GM12878 (cell line): ENCODE data around the gene MS4A6A. TPM values are rescaled to one million over a fixed set of nuclear protein-coding genes. Genes with fewer than 3 reads are reported as not detected.

Experiments
- ATAC-seq: fragments of 200-7000 bp; cut with Tn5 transposase; 3 replicates; pipeline ENCODE4 v1.9.1; 2020; ENCODE audit warnings: mild to moderate bottlenecking, moderate library complexity
- BruUV-seq: library from RNA; stranded (reverse); fragments of 400-500 nt; replicated peaks from 2 replicates; lab custom pipeline; 2021; lab: Mats Ljungman, UMichigan
- CTCF ChIA-PET: fragments of 300-600 bp; sonication (Branson Sonifier 250); formaldehyde crosslinking; extraction: SDS; loops from one replicate; lab custom pipeline; 2021; ENCODE audit warnings: inconsistent platforms; lab: Yijun Ruan, JAX
- POLR2A ChIA-PET: fragments of 350-600 bp; formaldehyde crosslinking; extraction: SDS; loops from one replicate; lab custom pipeline; 2021; ENCODE audit warnings: inconsistent platforms; lab: Charles Lee
- RAD21 ChIA-PET: fragments of 300-600 bp; sonication (Branson Sonifier 250); formaldehyde crosslinking; loops from one replicate; lab custom pipeline; 2023; ENCODE audit warnings: antibody characterized with exemption; ENCODE audit not compliant: unreplicated experiment; lab: Charles Lee
- SMC1A ChIA-PET: fragments of 300-600 bp; sonication (Branson Sonifier 250); formaldehyde crosslinking; loops from one replicate; lab custom pipeline; 2023; ENCODE audit not compliant: unreplicated experiment, uncharacterized antibody; lab: Charles Lee
- DNase-seq: peaks from one replicate; pipeline ENCODE4 v3.0.0-alpha.2; 2011; ENCODE audit warnings: low read depth, low spot score
- FAIRE-seq: peaks from 3 replicates; lab custom pipeline; 2011; peaks lifted over from hg19 to GRCh38; lab: Jason Lieb, UNC
- H2AFZ ChIP-seq: 2 replicates; pipeline ENCODE4 v1.6.0; 2011; ENCODE audit warnings: low read depth, low read length, control low read depth; ENCODE audit not compliant: control insufficient read depth
- H3K27ac ChIP-seq: 2 replicates; pipeline ENCODE4 v1.5.1; 2011; ENCODE audit warnings: control low read depth; ENCODE audit not compliant: control insufficient read depth, insufficient read depth
- H3K27me3 ChIP-seq, 2 experiments: replicated peaks in 1 of 2; 2 replicates each; pipeline versions ENCODE4 v1.6.0 to v1.6.1; 2011; ENCODE audit warnings: low read length in 1 of 2; ENCODE audit not compliant: control insufficient read depth in 2 of 2, insufficient read depth in 2 of 2
- H3K36me3 ChIP-seq, 2 experiments: 2 replicates each; pipeline ENCODE4 v1.5.1; 2011; ENCODE audit warnings: low read length in 1 of 2; ENCODE audit not compliant: control insufficient read depth in 2 of 2, insufficient read depth in 2 of 2
- H3K4me1 ChIP-seq: 2 replicates; pipeline ENCODE4 v1.6.1; 2011; ENCODE audit warnings: mild to moderate bottlenecking, low read length, moderate library complexity, mixed read lengths; ENCODE audit not compliant: control insufficient read depth, insufficient read depth
- H3K4me2 ChIP-seq: 2 replicates; pipeline ENCODE4 v1.6.0; 2011; ENCODE audit warnings: control low read depth; ENCODE audit not compliant: control insufficient read depth, insufficient read depth
- H3K4me3 ChIP-seq: fragments of 200-600 bp; sonication (generic); 2 replicates; pipeline ENCODE4 v1.5.1; 2016
- H3K79me2 ChIP-seq: 2 replicates; pipeline ENCODE4 v1.6.0; 2011; ENCODE audit warnings: low read length; ENCODE audit not compliant: control insufficient read depth, insufficient read depth
- H3K9ac ChIP-seq: 2 replicates; pipeline ENCODE4 v1.8.0; 2011; ENCODE audit warnings: low read length, control low read depth, mixed read lengths; ENCODE audit not compliant: control insufficient read depth, insufficient read depth
- H3K9me3 ChIP-seq: replicated peaks from 3 replicates; pipeline ENCODE4 v1.5.1; 2011; ENCODE audit warnings: mild to moderate bottlenecking, low read length; ENCODE audit not compliant: control insufficient read depth, insufficient read depth
- H4K20me1 ChIP-seq: 2 replicates; pipeline ENCODE4 v1.6.0; 2011; ENCODE audit not compliant: control insufficient read depth, insufficient read depth
- BACH1 ChIP-seq: fragments of 450-650 bp; IDR thresholded peaks from 2 replicates; pipeline ENCODE4 v1.6.1; 2017; ENCODE audit warnings: mild to moderate bottlenecking, borderline replicate concordance
- BCL11A ChIP-seq: IDR thresholded peaks from 2 replicates; pipeline ENCODE4 v1.6.1; 2011; ENCODE audit warnings: low read depth, low read length
- CEBPB ChIP-seq, 2 experiments: fragments of 150-350 bp in 1 of 2; IDR thresholded peaks; 2 replicates each; pipeline ENCODE4 v1.6.1; 2012 to 2014; ENCODE audit warnings: low read depth in 2 of 2, low read length in 2 of 2, borderline replicate concordance in 1 of 2, inconsistent platforms in 1 of 2
- FOS ChIP-seq: IDR thresholded peaks from 3 replicates; pipeline ENCODE4 v1.6.1; 2011; ENCODE audit warnings: borderline replicate concordance; ENCODE audit not compliant: insufficient read length; ENCODE audit errors: extremely low read depth
- GATAD2B ChIP-seq: fragments of 450-650 bp; conservative IDR thresholded peaks from 2 replicates; pipeline ENCODE4 v1.6.1; 2017; ENCODE audit warnings: low read depth, mild to moderate bottlenecking, moderate library complexity
- HCFC1 ChIP-seq: fragments of 150-350 bp; IDR thresholded peaks from 2 replicates; pipeline ENCODE4 v1.6.1; 2014; ENCODE audit warnings: low read length
- KAT2A ChIP-seq: conservative IDR thresholded peaks from 2 replicates; pipeline ENCODE4 v1.6.1; 2011; ENCODE audit warnings: low read depth, low read length; ENCODE audit not compliant: control insufficient read depth
- LARP7 ChIP-seq: fragments of 450-650 bp; IDR thresholded peaks from 2 replicates; pipeline ENCODE4 v1.6.1; 2017; ENCODE audit warnings: mild to moderate bottlenecking
- MEF2A ChIP-seq: IDR thresholded peaks from 2 replicates; pipeline ENCODE4 v1.6.1; 2011; ENCODE audit warnings: low read depth, mild to moderate bottlenecking, low read length, moderate library complexity; ENCODE audit not compliant: insufficient read depth
- NFIC ChIP-seq: IDR thresholded peaks from 2 replicates; pipeline ENCODE4 v1.6.1; 2012; ENCODE audit warnings: low read depth, mild to moderate bottlenecking, inconsistent platforms, low read length, moderate library complexity
- NFYA ChIP-seq: IDR thresholded peaks from 2 replicates; pipeline ENCODE4 v1.6.1; 2011; ENCODE audit warnings: low read depth, mild to moderate bottlenecking, low read length, improper control_type of control experiment, borderline replicate concordance
- NFYB ChIP-seq: IDR thresholded peaks from 2 replicates; pipeline ENCODE4 v1.6.1; 2011; ENCODE audit warnings: low read depth, mild to moderate bottlenecking, low read length, improper control_type of control experiment, moderate library complexity; ENCODE audit not compliant: insufficient read depth
- PKNOX1 ChIP-seq: fragments of 450-650 bp; IDR thresholded peaks from 2 replicates; pipeline ENCODE4 v1.6.1; 2016; ENCODE audit warnings: mild to moderate bottlenecking
- POU2F2 ChIP-seq: IDR thresholded peaks from 3 replicates; pipeline ENCODE4 v1.6.1; 2011; ENCODE audit warnings: low read depth, mild to moderate bottlenecking, low read length, borderline replicate concordance
- RELA ChIP-seq: fragments of 450-650 bp; IDR thresholded peaks from 2 replicates; pipeline ENCODE4 v1.8.0; 2014; ENCODE audit warnings: borderline replicate concordance; ENCODE audit not compliant: partially characterized antibody
- RUNX3 ChIP-seq: IDR thresholded peaks from 2 replicates; pipeline ENCODE4 v1.6.1; 2012; ENCODE audit warnings: low read length, inconsistent platforms
- SMAD5 ChIP-seq: IDR thresholded peaks from 2 replicates; pipeline ENCODE4 v1.6.1; 2016; ENCODE audit warnings: antibody characterized with exemption, low read depth
- STAT1 ChIP-seq: fragments of 450-650 bp; conservative IDR thresholded peaks from 2 replicates; pipeline ENCODE4 v1.6.1; 2014; ENCODE audit warnings: antibody characterized with exemption, mild to moderate bottlenecking
- ZBED1 ChIP-seq: IDR thresholded peaks from 2 replicates; pipeline ENCODE4 v1.6.1; 2016; ENCODE audit warnings: borderline replicate concordance
- ZNF384 ChIP-seq: IDR thresholded peaks from 2 replicates; pipeline ENCODE4 v1.6.1; 2012; ENCODE audit warnings: low read depth, mild to moderate bottlenecking, low read length, improper control_type of control experiment, borderline replicate concordance
- ZNF592 ChIP-seq: fragments of 450-650 bp; IDR thresholded peaks from 2 replicates; pipeline ENCODE4 v1.6.1; 2017; ENCODE audit warnings: mild to moderate bottlenecking, moderate library complexity
- WGBS: methylation state at CpG from one replicate; pipeline ENCODE4 v1.1.6; 2016; ENCODE audit warnings: low lambda C conversion rate; ENCODE audit not compliant: insufficient replicate concordance, insufficient coverage; ENCODE audit errors: missing lambda C conversion rate; 5-methylcytosine and 5-hydroxymethylcytosine counted together
- in situ Hi-C: fragments of 300-500 bp; cut with MboI; formaldehyde crosslinking; loops from 9 replicates; pipeline ENCODE4 v1.14.3; 2018; ENCODE audit warnings: mixed read lengths
- intact Hi-C: fragments of 100-400 bp; cut with micrococcal nuclease; formaldehyde crosslinking; loops from one replicate; pipeline ENCODE4 v1.14.2; 2022; ENCODE audit not compliant: unreplicated experiment
- polyA plus RNA-seq, 11 experiments: library from polyadenylated mRNA; depleted of rRNA in 4 of 11; unstranded in 6 of 11; stranded (reverse) in 5 of 11; fragments of >200 nt; fragmentation: Nextera tagmentation in 4 of 11; fragmentation: Illumina TruSeq in 1 of 11; extraction: Ambion mirVana in 4 of 11; extraction: Trizol in 1 of 11; gene quantifications; 1 replicate in 1 of 11; 2 replicates in 10 of 11; pipeline versions ENCODE4 v1.2.1 to v1.2.3, GENCODE V29; 2011 to 2016; ENCODE audit warnings: inconsistent platforms in 2 of 11, missing spikeins in 2 of 11, low read depth in 1 of 11
- total RNA-seq, 4 experiments: library from RNA; depleted of rRNA in 3 of 4; stranded (reverse); fragments of >200 nt in 3 of 4; fragmentation: Illumina TruSeq in 1 of 4; extraction: Trizol in 1 of 4; gene quantifications; 2 replicates each; pipeline versions ENCODE4 v1.2.1 to v1.2.3, GENCODE V29; 2013 to 2021

The MS4A6A gene
- total and polyA plus RNA-seq, 10 of the 15 experiments (the other 5 are each of a cell fraction or from before 2014, with no cell fraction given): 0.75 to 30.7 (median 9.0) TPM

- intact Hi-C loops: loop anchor here (1.0 to 5.0 kb wide), 3 partner anchors 9 to 76 kb away; no protein-coding TSS in a partner anchor
- TF ChIP-seq HCFC1 (no peak), SMAD5 (no peak), NFYA (no peak), LARP7 (no peak), POU2F2 (no peak), BCL11A (peak; percentile 61; the same call in 1 of the 2 replicates), FOS (no peak), KAT2A (no peak), GATAD2B (0 out of 2 replicates have a peak, but pooled peaks have one; percentile 32), ZBED1 (no peak), ZNF592 (no peak), STAT1 (no peak), BACH1 (no peak), PKNOX1 (no peak), ZNF384 (no peak), RELA (peak; percentile 32), MEF2A (no peak), NFIC (peak; percentile 56; the same call in 1 of the 2 replicates), RUNX3 (peak; percentile 91), CEBPB (IDR thresholded peaks at IDR 0.05; ENCODE audit: borderline replicate concordance in 1 of 2, low read depth in 2 of 2, low read length in 2 of 2) (no peak), NFYB (peak; percentile 17; the same call in 1 of the 2 replicates)
Measured at GRCh38 chr11:60175860-60176275, 7.0 kb downstream of the MS4A6A start.

More at GRCh38 chr11:60175860-60176275, 7.0 kb downstream of the MS4A6A start:
- no peak overlapping the region for H3K27ac ChIP-seq
- H3K79me2 ChIP-seq: no peaks in the 10 kb centered on the region
- BruUV-seq: no TSS peak
- H3K4me2 ChIP-seq: peak overlapping the region; percentile 27
- ChIA-PET POLR2A (interaction anchor here (1.0 kb wide), 1 partner anchor 10 kb away, joined by 5 read pairs; no protein-coding TSS in a partner anchor), SMC1A (interaction anchor here (0.6 to 2.4 kb wide), 8 partner anchors 17 to 89 kb away, joined by 3 to 12 read pairs (median 3); no protein-coding TSS in a partner anchor), RAD21 (interaction anchor here (0.6 to 1.4 kb wide), 5 partner anchors 10 to 135 kb away, joined by 3 to 6 read pairs (median 3); no protein-coding TSS in a partner anchor), CTCF (interaction anchor here (1.0 to 5.7 kb wide), 5 partner anchors 10 to 76 kb away, joined by 3 to 28 read pairs (median 4); no protein-coding TSS in a partner anchor)
- peaks cover 9% of the 10 kb centered on the region for H3K4me1 ChIP-seq
- H3K4me3 ChIP-seq: no peak overlapping the region
- no peak for FAIRE-seq
- H2AFZ ChIP-seq: no peak overlapping the region
- H3K27me3 ChIP-seq: no peaks in the 10 kb centered on the region
- 1% methylated on average over 5 of the region's 5 CpGs for WGBS
- no peaks in the 10 kb centered on the region; the same call in 2 of the 3 replicates for H3K9me3 ChIP-seq
- H3K9ac ChIP-seq: no peak overlapping the region
- peak; percentile 80 for DNase-seq
- no peaks in the 10 kb centered on the region for H4K20me1 ChIP-seq
- H3K36me3 ChIP-seq: no peaks in the 10 kb centered on the region
- ATAC-seq: peak; percentile 96
- in situ Hi-C loops: no loop called here
